H9 (cell line): ENCODE measurements around the gene IFITM1. TPM values are rescaled to one million over a fixed set of nuclear protein-coding genes. Genes with fewer than 3 reads are reported as not detected.

Source experiments
- DNase-seq: peaks from one replicate; pipeline ENCODE4 v3.0.0-alpha.2; 2017
- H2AFZ ChIP-seq: one replicate; pipeline ENCODE4 v1.6.1; 2013; ENCODE audit warnings: mild to moderate bottlenecking, low read length, control low read depth, moderate library complexity
- H2AK5ac ChIP-seq: 2 replicates; pipeline ENCODE4 v1.6.1; 2013; ENCODE audit warnings: low read length, control low read depth, mixed read lengths; ENCODE audit not compliant: insufficient read length
- H2BK120ac ChIP-seq: one replicate; pipeline ENCODE4 v1.6.1; 2013; ENCODE audit warnings: low read depth, mild to moderate bottlenecking, low read length, control low read depth, inconsistent platforms; ENCODE audit not compliant: poor library complexity, severe bottlenecking
- H2BK12ac ChIP-seq: 2 replicates; pipeline ENCODE4 v1.6.1; 2013; ENCODE audit warnings: low read length, control low read depth, mixed read lengths, low read depth; ENCODE audit not compliant: insufficient read length
- H2BK15ac ChIP-seq: 2 replicates; pipeline ENCODE4 v1.6.1; 2013; ENCODE audit warnings: low read depth, low read length, control low read depth
- H2BK20ac ChIP-seq: one replicate; pipeline ENCODE4 v1.6.1; 2013; ENCODE audit warnings: low read depth, mild to moderate bottlenecking, low read length, control low read depth, inconsistent platforms; ENCODE audit not compliant: poor library complexity, severe bottlenecking
- H2BK5ac ChIP-seq: 2 replicates; pipeline ENCODE4 v1.6.1; 2013; ENCODE audit warnings: low read length, control low read depth, mixed read lengths; ENCODE audit not compliant: insufficient read length
- H3K14ac ChIP-seq: 2 replicates; pipeline ENCODE4 v1.6.1; 2013; ENCODE audit warnings: low read length, control low read depth; ENCODE audit not compliant: insufficient read depth
- H3K18ac ChIP-seq: 2 replicates; pipeline ENCODE4 v1.6.1; 2013; ENCODE audit warnings: low read depth, mild to moderate bottlenecking, mixed read lengths, low read length, control low read depth; ENCODE audit not compliant: insufficient read length
- H3K23ac ChIP-seq: 2 replicates; pipeline ENCODE4 v1.6.1; 2013; ENCODE audit warnings: low read length, control low read depth, mixed read lengths, low read depth; ENCODE audit not compliant: insufficient read length
- H3K23me2 ChIP-seq: 2 replicates; pipeline ENCODE4 v1.6.1; 2013; ENCODE audit warnings: low read depth, mild to moderate bottlenecking, mixed read lengths, low read length, control low read depth; ENCODE audit not compliant: insufficient read length, poor library complexity, severe bottlenecking
- H3K27ac ChIP-seq: 2 replicates; pipeline ENCODE4 v1.5.1; 2013; ENCODE audit warnings: low read length, control low read depth, mixed read lengths, low read depth; ENCODE audit not compliant: insufficient read length
- H3K27me3 ChIP-seq: 2 replicates; pipeline ENCODE4 v1.6.1; 2013; ENCODE audit warnings: low read length, control low read depth, inconsistent platforms; ENCODE audit not compliant: insufficient read depth
- H3K4ac ChIP-seq: 2 replicates; pipeline ENCODE4 v1.6.1; 2013; ENCODE audit warnings: low read depth, mild to moderate bottlenecking, control low read depth, inconsistent platforms, low read length, moderate library complexity
- H3K4me1 ChIP-seq: 2 replicates; pipeline ENCODE4 v1.6.1; 2013; ENCODE audit warnings: low read length, control low read depth, inconsistent platforms; ENCODE audit not compliant: insufficient read depth
- H3K4me2 ChIP-seq: 2 replicates; pipeline ENCODE4 v1.6.1; 2013; ENCODE audit warnings: low read length, control low read depth, mixed read lengths; ENCODE audit not compliant: insufficient read length, insufficient read depth
- H3K56ac ChIP-seq: 2 replicates; pipeline ENCODE4 v1.6.1; 2013; ENCODE audit warnings: low read depth, mild to moderate bottlenecking, mixed read lengths, low read length, control low read depth; ENCODE audit not compliant: insufficient read length
- H3K79me1 ChIP-seq: 2 replicates; pipeline ENCODE4 v1.6.1; 2013; ENCODE audit warnings: low read depth, mild to moderate bottlenecking, moderate library complexity, low read length, control low read depth, inconsistent platforms; ENCODE audit not compliant: insufficient read depth, poor library complexity, severe bottlenecking
- H3K79me2 ChIP-seq: 2 replicates; pipeline ENCODE4 v1.6.1; 2013; ENCODE audit warnings: low read length, control low read depth, inconsistent platforms; ENCODE audit not compliant: insufficient read depth
- H3K9ac ChIP-seq: 2 replicates; pipeline ENCODE4 v1.6.1; 2013; ENCODE audit warnings: low read length, control low read depth, mixed read lengths; ENCODE audit not compliant: insufficient read length; ENCODE audit errors: extremely low read depth
- H3K9me3 ChIP-seq: one replicate; pipeline ENCODE4 v1.6.1; 2013; ENCODE audit warnings: low read depth, low read length, inconsistent platforms; ENCODE audit not compliant: control insufficient read depth
- H3T11ph ChIP-seq: one replicate; pipeline ENCODE4 v1.6.1; 2013; ENCODE audit warnings: mild to moderate bottlenecking, low read length, control low read depth, inconsistent platforms
- H4K20me1 ChIP-seq: one replicate; pipeline ENCODE4 v1.6.1; 2013; ENCODE audit not compliant: control insufficient read depth, insufficient read length, insufficient read depth
- H4K5ac ChIP-seq: 2 replicates; pipeline ENCODE4 v1.6.1; 2013; ENCODE audit warnings: low read depth, mild to moderate bottlenecking, mixed read lengths, low read length, control low read depth; ENCODE audit not compliant: insufficient read length
- H4K8ac ChIP-seq: replicated peaks from 2 replicates; pipeline ENCODE4 v1.6.1; 2013; ENCODE audit warnings: low read length, control low read depth, mixed read lengths, low read depth; ENCODE audit not compliant: insufficient read length
- H4K91ac ChIP-seq: 2 replicates; pipeline ENCODE4 v1.6.1; 2013; ENCODE audit warnings: low read depth, mild to moderate bottlenecking, moderate library complexity, mixed read lengths, low read length, control low read depth; ENCODE audit not compliant: insufficient read length
- H3K27ac Mint-ChIP-seq, 3 experiments: 2 replicates in 2 of 3; 3 replicates in 1 of 3; pipeline ENCODE4 v1.8.0; 2020 to 2021; ENCODE audit warnings: mixed read lengths in 3 of 3, mild to moderate bottlenecking in 1 of 3, moderate library complexity in 1 of 3
- H3K27me3 Mint-ChIP-seq: 2 replicates; pipeline ENCODE4 v1.8.0; 2021; ENCODE audit warnings: low read depth, mild to moderate bottlenecking, moderate library complexity, mixed read lengths
- H3K36me3 Mint-ChIP-seq, 3 experiments: 2 replicates in 2 of 3; 3 replicates in 1 of 3; pipeline ENCODE4 v1.8.0; 2020 to 2021; ENCODE audit warnings: low read depth in 3 of 3, mixed read lengths in 3 of 3; ENCODE audit not compliant: insufficient read depth in 1 of 3
- H3K4me1 Mint-ChIP-seq, 2 experiments: 2 replicates each; pipeline ENCODE4 v1.8.0; 2020; ENCODE audit warnings: mixed read lengths in 2 of 2
- H3K4me3 Mint-ChIP-seq, 2 experiments: 2 replicates in 1 of 2; 3 replicates in 1 of 2; pipeline ENCODE4 v1.8.0; 2020 to 2021; ENCODE audit warnings: mild to moderate bottlenecking in 2 of 2, mixed read lengths in 2 of 2, moderate library complexity in 1 of 2
- H3K9me3 Mint-ChIP-seq, 2 experiments: 2 replicates in 1 of 2; 3 replicates in 1 of 2; pipeline ENCODE4 v1.8.0; 2020; ENCODE audit warnings: mild to moderate bottlenecking in 2 of 2, mixed read lengths in 2 of 2, moderate library complexity in 1 of 2
- WGBS: extraction: QIAGEN DNeasy Blood & Tissue Kit; methylation state at CpG from one replicate; pipeline ENCODE4 v1.1.7; 2013; ENCODE audit warnings: missing lambda C conversion rate, low lambda C conversion rate, mixed read lengths; ENCODE audit not compliant: insufficient read length; ENCODE audit errors: extremely low coverage; 5-methylcytosine and 5-hydroxymethylcytosine counted together
- total RNA-seq: library from RNA; stranded (reverse); gene quantifications from 2 replicates; pipeline ENCODE4 v1.2.1, GENCODE V29; 2021
- TF ChIP-seq, protein P1 (sequence below): fragments of 200-600 bp; sonication (generic); conservative IDR thresholded peaks from 3 replicates; pipeline ENCODE4 v1.8.0; 2021; ENCODE audit warnings: antibody characterized with exemption, mild to moderate bottlenecking

The IFITM1 gene
- total RNA-seq, 1 experiment from 2014 or later, result 500 TPM

DNA sequence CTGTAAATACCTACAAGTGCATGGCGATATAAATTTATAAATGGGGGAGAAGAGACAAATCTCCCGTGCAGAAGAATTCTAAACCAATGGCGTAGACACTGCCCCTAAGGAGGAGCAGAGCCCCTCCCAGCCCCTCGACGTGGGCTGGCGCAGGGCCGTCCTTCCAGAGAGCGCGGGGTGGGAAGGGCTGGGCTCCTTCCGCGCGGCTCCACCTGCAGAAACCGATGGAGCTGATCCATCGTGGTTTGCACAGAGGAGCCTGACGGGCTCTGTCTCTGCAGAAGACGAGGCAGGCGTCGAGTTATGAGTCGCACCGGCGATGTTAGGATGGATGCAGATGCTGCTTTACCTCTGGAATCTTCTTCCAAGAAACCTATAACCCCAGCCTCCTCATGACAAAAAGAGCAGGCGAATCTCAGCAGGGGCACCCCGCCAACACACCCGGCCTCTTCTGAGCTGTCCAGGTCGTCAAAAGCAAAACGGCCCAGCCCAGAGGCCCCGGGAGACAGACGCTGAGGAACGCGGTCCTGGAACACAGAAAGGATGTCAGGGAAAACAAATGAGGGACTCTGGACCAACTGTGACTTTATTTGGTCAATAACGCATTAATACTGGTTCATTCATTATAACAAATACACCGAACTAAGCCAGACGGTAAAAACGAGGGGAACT is 44.4 kb downstream of the IFITM1 start:
- H3K4me1 Mint-ChIP-seq, result peaks cover 11 to 15% of the 10 kb centered on the region in 2 experiments
- no peak overlapping the region for H3K27ac Mint-ChIP-seq
- H4K20me1 ChIP-seq, result no peaks in the 10 kb centered on the region
- peak; percentile 31 for DNase-seq
- H3K23me2 ChIP-seq, result no peaks in the 10 kb centered on the region
- H4K8ac ChIP-seq, result no peak overlapping the region
- no peak overlapping the region for H4K91ac ChIP-seq
- no peak overlapping the region for H2AFZ ChIP-seq
- H3K23ac ChIP-seq, result no peak overlapping the region
- no peak overlapping the region for H2BK5ac ChIP-seq
- H3K9me3 ChIP-seq, result peaks cover 8% of the 10 kb centered on the region
- no peak overlapping the region for H3K14ac ChIP-seq
- H3K9me3 Mint-ChIP-seq, result peaks cover 31% of the 10 kb centered on the region in 2 experiments
- WGBS, result no CpG with 5 or more reads among the region's 34 CpGs
- no peaks in the 10 kb centered on the region for H3K79me1 ChIP-seq
- H2BK15ac ChIP-seq, result no peak overlapping the region
- no peak overlapping the region for H3K4me3 Mint-ChIP-seq
- peaks cover 6 to 13% (median 10%) of the 10 kb centered on the region in 3 experiments; a peak in 5 of 7 replicates for H3K36me3 Mint-ChIP-seq
- H3K4ac ChIP-seq, result no peak overlapping the region
- H3K9ac ChIP-seq, result no peak overlapping the region
- no peaks in the 10 kb centered on the region for H3K79me2 ChIP-seq
- peaks cover 23% of the 10 kb centered on the region for H3K27me3 Mint-ChIP-seq
- H3K27ac ChIP-seq, result no peak overlapping the region
- no peak overlapping the region for H3T11ph ChIP-seq
- H2BK120ac ChIP-seq, result no peak overlapping the region
- H2BK20ac ChIP-seq, result no peak overlapping the region
- H2BK12ac ChIP-seq, result no peak overlapping the region
- H2AK5ac ChIP-seq, result no peak overlapping the region
- no peak overlapping the region for H3K18ac ChIP-seq
- no peak overlapping the region for H3K4me2 ChIP-seq
- no peaks in the 10 kb centered on the region for H3K27me3 ChIP-seq
- H4K5ac ChIP-seq, result no peak overlapping the region
- TF ChIP-seq, protein P1, sequence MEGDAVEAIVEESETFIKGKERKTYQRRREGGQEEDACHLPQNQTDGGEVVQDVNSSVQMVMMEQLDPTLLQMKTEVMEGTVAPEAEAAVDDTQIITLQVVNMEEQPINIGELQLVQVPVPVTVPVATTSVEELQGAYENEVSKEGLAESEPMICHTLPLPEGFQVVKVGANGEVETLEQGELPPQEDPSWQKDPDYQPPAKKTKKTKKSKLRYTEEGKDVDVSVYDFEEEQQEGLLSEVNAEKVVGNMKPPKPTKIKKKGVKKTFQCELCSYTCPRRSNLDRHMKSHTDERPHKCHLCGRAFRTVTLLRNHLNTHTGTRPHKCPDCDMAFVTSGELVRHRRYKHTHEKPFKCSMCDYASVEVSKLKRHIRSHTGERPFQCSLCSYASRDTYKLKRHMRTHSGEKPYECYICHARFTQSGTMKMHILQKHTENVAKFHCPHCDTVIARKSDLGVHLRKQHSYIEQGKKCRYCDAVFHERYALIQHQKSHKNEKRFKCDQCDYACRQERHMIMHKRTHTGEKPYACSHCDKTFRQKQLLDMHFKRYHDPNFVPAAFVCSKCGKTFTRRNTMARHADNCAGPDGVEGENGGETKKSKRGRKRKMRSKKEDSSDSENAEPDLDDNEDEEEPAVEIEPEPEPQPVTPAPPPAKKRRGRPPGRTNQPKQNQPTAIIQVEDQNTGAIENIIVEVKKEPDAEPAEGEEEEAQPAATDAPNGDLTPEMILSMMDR, result no peak
- H3K4me1 ChIP-seq, result no peaks in the 10 kb centered on the region
- no peak overlapping the region for H3K56ac ChIP-seq
